ENCODE data around the gene KRT83.

Gene KRT83

GRCh38 chr12:52320784-52321400 lies at the start of gene KRT83:
Gene KRT83, minus strand, starts transcription at chr12:52321398. Its CDS starts 63 bp downstream, at chr12:52321335.
- no peak for DNase-seq

- no peak for DNase-seq
These were observed 48.6 kb upstream of the KRT83 start for GRCh38 chr12:52369809-52370208.

- no peak for DNase-seq
These were observed 48.0 kb upstream of the KRT83 start for GRCh38 chr12:52369211-52369610.

- DNase-seq, result no peak
These were observed 47.3 kb upstream of the KRT83 start for GRCh38 chr12:52368508-52368907.

- no peak for DNase-seq
These were observed 46.7 kb upstream of the KRT83 start for GRCh38 chr12:52367876-52368275.

DNA sequence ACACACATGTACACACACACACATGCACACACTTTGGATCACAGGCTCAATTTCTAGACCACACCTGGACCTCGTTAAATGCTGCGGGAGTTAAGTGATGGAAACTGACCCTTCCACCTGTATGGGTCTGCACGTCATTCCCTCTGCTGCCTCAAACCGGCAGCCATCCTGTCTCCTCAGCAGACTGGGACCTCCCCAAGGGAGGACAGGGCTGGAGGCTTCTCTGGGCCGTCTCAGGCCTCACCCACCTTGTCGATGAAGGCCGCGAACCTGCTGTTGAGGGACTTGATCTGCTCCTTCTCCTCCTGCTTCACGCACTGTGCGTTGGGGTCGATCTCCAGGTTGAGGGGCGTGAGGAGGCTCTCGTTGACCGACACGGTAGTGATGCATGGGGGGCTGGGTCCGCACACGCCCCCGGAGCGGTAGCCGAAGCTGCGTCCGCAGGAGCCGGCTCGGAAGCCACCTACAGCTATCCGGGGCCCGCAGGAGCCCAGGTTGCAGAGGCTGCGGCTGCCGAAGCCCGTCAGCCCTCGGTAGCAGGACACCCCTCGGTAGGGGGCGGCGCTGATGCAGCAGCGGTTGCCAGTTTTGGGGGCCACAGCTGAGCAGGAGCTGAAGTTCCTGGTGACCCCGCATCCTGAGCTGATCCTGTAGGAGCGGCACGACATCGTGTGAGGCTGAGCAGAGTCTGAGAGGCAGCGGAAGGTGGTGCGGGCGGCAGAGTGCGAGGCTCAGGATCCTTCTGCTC lies 45.7 kb upstream of the KRT83 start, which contains the start of gene KRT85:
KRT85 (minus strand) TSS at position 744 of the 748 bp plus-strand sequence; CDS start at position 668, 76 bp downstream.
- DNase-seq, result no peak

GRCh38 chr12:52364901-52365489 lies 43.8 kb upstream of the KRT83 start:
- no peak for DNase-seq

- no peak for DNase-seq
These were observed 42.9 kb upstream of the KRT83 start for GRCh38 chr12:52364061-52364460.

DNA sequence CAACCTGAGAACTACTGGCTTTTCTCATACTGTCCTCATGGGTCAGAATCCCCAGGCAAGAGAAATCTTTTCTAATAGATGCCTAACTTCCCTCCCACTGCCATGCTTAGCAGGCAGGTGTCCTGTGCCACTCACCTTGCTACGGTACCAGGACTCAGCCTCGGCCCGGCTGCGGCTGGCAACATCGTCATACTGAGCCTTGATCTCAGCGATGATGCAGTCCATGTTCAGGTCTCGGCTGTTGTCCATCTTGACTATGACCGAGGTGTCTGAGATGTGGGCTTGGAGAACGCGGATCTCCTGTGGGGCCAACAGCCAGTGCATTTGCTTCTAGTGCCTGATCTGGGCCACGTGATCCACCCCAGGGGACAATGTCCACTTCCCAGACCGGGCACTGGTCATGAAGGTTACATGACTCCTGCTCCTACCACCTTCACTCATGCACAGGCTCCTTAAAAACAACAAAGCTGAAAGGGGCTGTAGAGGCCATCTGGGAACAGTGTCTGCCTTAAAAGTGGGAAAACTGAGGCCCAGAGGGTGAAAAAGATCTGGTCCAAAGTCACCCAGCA lies 42.0 kb upstream of the KRT83 start:
- DNase-seq, result no peak

- peak in 1 of 2 experiments; percentile 32 for DNase-seq
These were observed 41.0 kb upstream of the KRT83 start for GRCh38 chr12:52362118-52362726.

- DNase-seq, result no peak
These were observed 40.4 kb upstream of the KRT83 start for GRCh38 chr12:52361553-52361952.

DNA sequence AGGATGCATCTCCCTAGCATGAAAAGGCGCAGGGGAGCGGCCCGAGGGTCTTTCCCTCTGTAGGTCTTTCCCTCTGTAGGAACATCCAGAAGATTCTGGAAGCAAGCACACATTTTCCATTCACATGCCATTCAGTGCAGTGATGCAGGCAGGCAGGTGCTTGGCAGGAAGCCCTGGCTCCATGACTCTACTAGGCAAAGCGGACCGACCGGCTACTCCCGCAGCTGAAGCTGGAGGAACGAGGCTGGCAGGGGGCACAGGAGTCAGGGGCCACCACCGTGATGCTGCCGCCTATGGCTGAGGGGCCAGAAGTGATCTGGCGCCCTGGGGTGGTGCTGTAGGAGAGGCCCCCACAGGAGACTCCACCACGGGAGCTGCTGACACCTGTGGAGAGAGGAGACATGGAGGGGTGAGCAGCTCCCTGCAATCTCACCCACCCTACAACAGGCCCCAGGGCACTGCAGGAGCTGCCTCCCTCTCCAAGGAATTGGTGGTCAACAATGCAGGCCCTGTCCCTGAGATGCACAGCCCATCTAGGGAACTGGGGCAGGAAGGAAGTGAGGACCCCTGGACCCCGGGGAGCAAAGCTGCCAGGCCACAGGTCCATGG lies 39.6 kb upstream of the KRT83 start:
- no peak for DNase-seq

- no peak for DNase-seq
These were observed 39.0 kb upstream of the KRT83 start for GRCh38 chr12:52360106-52360662.

- no peak for DNase-seq
These were observed 38.4 kb upstream of the KRT83 start for GRCh38 chr12:52359621-52360061.

DNA sequence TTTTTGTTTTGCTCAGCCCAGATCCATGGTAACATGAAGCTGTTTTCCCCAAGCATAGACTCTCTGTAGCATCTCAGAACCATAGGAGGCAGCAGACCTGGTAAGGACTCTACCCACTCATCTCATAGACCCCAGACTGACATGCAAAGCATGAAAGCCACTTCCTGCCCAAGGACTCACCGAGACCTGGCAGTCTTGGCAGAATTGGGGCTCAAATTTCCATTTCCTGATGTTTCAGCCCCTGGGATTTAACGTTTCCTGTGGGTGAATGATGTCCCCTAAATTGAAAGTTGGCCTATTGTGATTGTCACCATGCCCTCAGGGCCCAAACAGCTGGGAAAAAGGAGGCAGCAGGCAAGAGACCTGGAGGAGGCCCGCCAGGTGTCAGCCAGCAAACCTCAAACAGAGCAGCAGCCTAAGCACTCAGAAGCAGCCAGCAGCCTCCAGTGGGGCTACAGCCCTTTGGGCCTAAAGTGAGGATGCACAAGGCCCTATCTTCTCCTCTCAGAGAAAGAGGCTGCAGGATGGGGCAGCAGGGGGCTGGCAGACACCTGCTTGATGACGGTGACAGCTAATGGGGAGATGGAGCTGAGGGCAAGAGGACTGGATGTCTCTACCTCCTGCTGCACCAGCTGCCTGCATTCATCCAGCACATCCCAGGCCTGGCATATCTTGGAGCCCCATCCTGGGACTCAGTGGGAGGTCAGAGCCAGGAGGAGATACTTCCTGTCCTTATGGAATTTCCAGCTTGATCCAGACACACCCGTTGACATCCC lies 37.6 kb upstream of the KRT83 start:
- DNase-seq, result peak; percentile 29 to 33

- DNase-seq, result no peak
These were observed 35.8 kb upstream of the KRT83 start for GRCh38 chr12:52356762-52357580.

- DNase-seq, result no peak
These were observed 35.0 kb upstream of the KRT83 start for GRCh38 chr12:52356031-52356761.

DNA sequence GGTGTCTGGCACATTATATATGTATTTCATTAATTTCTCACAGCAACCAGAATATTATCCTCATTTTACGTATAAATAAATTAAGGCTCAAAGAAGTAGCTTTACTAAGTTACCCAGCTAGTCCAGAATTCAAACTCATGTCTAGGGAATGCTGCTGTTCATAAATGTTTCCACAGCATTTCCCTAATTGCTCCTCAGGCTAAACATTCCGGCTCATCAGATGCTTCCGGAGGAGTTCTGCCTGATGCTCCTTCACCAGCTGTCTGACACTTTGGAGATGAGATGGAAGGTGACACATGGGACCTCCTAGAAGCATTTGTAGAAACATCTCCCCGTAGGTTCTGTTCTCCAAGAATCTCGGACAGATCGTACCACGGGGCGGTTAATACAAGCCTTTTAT lies 34.0 kb upstream of the KRT83 start:
- DNase-seq, result no peak

DNA sequence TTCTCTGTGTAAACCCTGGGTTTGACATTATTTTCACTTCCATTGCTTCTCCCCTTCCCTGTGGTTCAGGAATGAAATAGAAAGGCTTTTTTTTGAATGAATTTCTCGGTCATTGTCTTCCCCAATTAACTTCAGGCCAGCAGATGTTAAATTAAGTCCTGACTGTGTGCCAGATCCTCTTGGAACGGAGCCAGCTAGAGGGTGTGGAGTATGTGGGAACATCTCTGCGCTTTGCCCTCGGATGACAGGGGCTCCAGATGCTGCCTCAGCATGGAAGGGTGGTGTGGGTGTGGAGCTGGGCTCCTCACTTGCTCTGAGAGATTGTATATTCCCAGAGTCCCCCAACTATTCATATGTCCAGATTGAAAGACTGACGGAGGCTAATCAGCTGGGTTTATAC lies 33.0 kb upstream of the KRT83 start:
- no peak for DNase-seq

GRCh38 chr12:52353766-52354165 lies 32.6 kb upstream of the KRT83 start:
- no peak for DNase-seq
